GM10248 (cell line): ENCODE measurements around the gene SLC31A1.

Experiments used
- CTCF ChIA-PET: fragments of 300-600 bp; sonication (Branson Sonifier 250); formaldehyde crosslinking; extraction: SDS; loops from one replicate; lab custom pipeline; 2021; ENCODE audit warnings: antibody characterized with exemption; lab: Yijun Ruan, JAX
- POLR2A ChIA-PET: fragments of 350-650 bp; sonication (Branson Sonifier 250); formaldehyde crosslinking; extraction: SDS; loops from one replicate; lab custom pipeline; 2020; ENCODE audit warnings: antibody characterized with exemption; lab: Yijun Ruan, JAX
- DNase-seq: peaks from one replicate; pipeline ENCODE4 v3.0.0; 2012; ENCODE audit errors: extremely low spot score
- CTCF ChIP-seq: IDR thresholded peaks from 2 replicates; pipeline ENCODE4 v1.5.1; 2012; ENCODE audit warnings: mild to moderate bottlenecking, low read depth; ENCODE audit errors: extremely low read depth, missing control alignments, control extremely low read depth

The SLC31A1 gene

DNA sequence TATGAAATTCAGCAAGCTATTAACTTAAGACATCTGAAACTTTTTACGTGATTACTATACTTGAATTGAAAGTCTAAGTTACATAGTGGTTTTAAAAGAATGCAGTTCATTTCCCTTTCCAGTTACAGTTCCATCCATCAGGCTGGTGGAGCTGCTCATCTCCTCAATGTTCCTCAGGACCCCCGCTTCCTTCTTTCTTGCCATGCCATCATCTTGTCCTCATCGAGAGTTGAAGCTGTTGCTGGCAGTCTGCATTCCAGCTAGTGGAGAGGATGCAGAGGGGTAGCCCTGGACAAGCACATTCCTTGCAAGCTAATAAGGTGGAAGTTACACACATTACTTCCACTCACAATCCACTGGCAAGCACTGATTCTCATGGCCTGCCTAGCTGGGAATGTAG lies 90.6 kb downstream of the SLC31A1 start:
- DNase-seq = no peak
- no peak for TF ChIP-seq CTCF
- POLR2A ChIA-PET = no interaction called here
- CTCF ChIA-PET = interaction anchor here (0.7 to 3.6 kb wide), 7 partner anchors 16 to 347 kb away, joined by 3 to 14 read pairs (median 3); partner anchors contain the start of gene ALAD

- TF ChIP-seq CTCF = no peak
- no peak for DNase-seq
- CTCF ChIA-PET = interaction anchor here (1.0 to 1.2 kb wide), 2 partner anchors 17 to 342 kb away, joined by 3 read pairs; no protein-coding TSS in a partner anchor
- POLR2A ChIA-PET = no interaction called here
Observed at GRCh38 chr9:113313261-113313660, 91.9 kb downstream of the SLC31A1 start.
